NT2/D1 (cell line): ENCODE results near the gene SYS1.
"Not testable (repeated sequence)": the region's sequence is repeated elsewhere in the genome, so short reads cannot be mapped to it uniquely, and the experiment has no call there.

Experiments used
- DNase-seq: peaks from one replicate; pipeline ENCODE4 v3.0.0-alpha.2; 2011; ENCODE audit warnings: low read depth, low spot score
- H3K27me3 ChIP-seq: 2 replicates; pipeline ENCODE4 v1.6.0; 2011; ENCODE audit warnings: mild to moderate bottlenecking; ENCODE audit not compliant: insufficient read length, insufficient read depth
- H3K36me3 ChIP-seq: 2 replicates; pipeline ENCODE4 v1.6.1; 2011; ENCODE audit warnings: mild to moderate bottlenecking, low read length, mixed read lengths; ENCODE audit not compliant: insufficient read depth, insufficient read length
- H3K4me1 ChIP-seq: 2 replicates; pipeline ENCODE4 v1.5.1; 2011; ENCODE audit not compliant: insufficient read depth, insufficient read length
- H3K4me3 ChIP-seq: 2 replicates; pipeline ENCODE4 v1.5.1; 2011; ENCODE audit warnings: low read depth; ENCODE audit not compliant: insufficient read length
- H3K9ac ChIP-seq: 2 replicates; pipeline ENCODE4 v1.6.0; 2011; ENCODE audit warnings: low read depth; ENCODE audit not compliant: insufficient read length
- H3K9me3 ChIP-seq: 2 replicates; pipeline ENCODE4 v1.5.1; 2011; ENCODE audit warnings: mild to moderate bottlenecking, low read length; ENCODE audit not compliant: insufficient read depth
- SUZ12 ChIP-seq: IDR thresholded peaks from 2 replicates; pipeline ENCODE4 v1.6.1; 2011; ENCODE audit not compliant: insufficient read length, insufficient read depth; ENCODE audit errors: extremely low read depth
- YY1 ChIP-seq: IDR thresholded peaks from 2 replicates; pipeline ENCODE4 v1.6.1; 2011; ENCODE audit not compliant: insufficient read length, insufficient read depth
- ZNF274 ChIP-seq: IDR thresholded peaks from 2 replicates; pipeline ENCODE4 v1.6.1; 2011; ENCODE audit warnings: mild to moderate bottlenecking, low read depth, low read length

Gene SYS1

GRCh38 chr20:45344168-45344860 lies 18.6 kb upstream of the SYS1 start:
- peaks cover 29% of the 10 kb centered on the region for H3K4me1 ChIP-seq
- H3K36me3 ChIP-seq = peaks cover 48% of the 10 kb centered on the region
- H3K9ac ChIP-seq = peak overlapping the region; percentile 71
- H3K4me3 ChIP-seq = no peak overlapping the region
- TF ChIP-seq SUZ12 (no peak), YY1 (no peak), ZNF274 (no peak)
- DNase-seq = no peak
- no peaks in the 10 kb centered on the region for H3K27me3 ChIP-seq
- H3K9me3 ChIP-seq = no peaks in the 10 kb centered on the region

- H3K9me3 ChIP-seq = no peaks in the 10 kb centered on the region
- H3K27me3 ChIP-seq = no peaks in the 10 kb centered on the region
- peaks cover 21% of the 10 kb centered on the region for H3K4me1 ChIP-seq
- no peak for DNase-seq
- no peak for TF ChIP-seq SUZ12
- TF ChIP-seq YY1 = no peak
- peak overlapping the region; percentile 47 for H3K9ac ChIP-seq
- H3K36me3 ChIP-seq = peaks cover 38% of the 10 kb centered on the region
- peak overlapping the region; percentile 64 for H3K4me3 ChIP-seq
Measured at GRCh38 chr20:45345104-45345936, 17.6 kb upstream of the SYS1 start.

- no peaks in the 10 kb centered on the region for H3K27me3 ChIP-seq
- H3K36me3 ChIP-seq = peaks cover 28% of the 10 kb centered on the region
- peak overlapping the region; percentile 93 for H3K9ac ChIP-seq
- DNase-seq = no peak
- peak overlapping the region; percentile 64 for H3K4me3 ChIP-seq
- peaks cover 19% of the 10 kb centered on the region for H3K4me1 ChIP-seq
- TF ChIP-seq YY1 (no peak), ZNF274 (no peak), SUZ12 (no peak)
- no peaks in the 10 kb centered on the region for H3K9me3 ChIP-seq
Measured at GRCh38 chr20:45346291-45346718, 16.7 kb upstream of the SYS1 start.

GRCh38 chr20:45346851-45347250 lies 16.1 kb upstream of the SYS1 start:
- Histone ChIP-seq H3K9me3 (no peaks in the 10 kb centered on the region), H3K4me1 (peaks cover 19% of the 10 kb centered on the region), H3K36me3 (peaks cover 28% of the 10 kb centered on the region), H3K4me3 (peak overlapping the region; percentile 64), H3K27me3 (no peaks in the 10 kb centered on the region), H3K9ac (peak overlapping the region; percentile 93)
- TF ChIP-seq YY1 (no peak), ZNF274 (no peak), SUZ12 (no peak)
- DNase-seq = no peak

- no peaks in the 10 kb centered on the region for H3K9me3 ChIP-seq
- TF ChIP-seq YY1 (no peak), ZNF274 (no peak), SUZ12 (no peak)
- H3K9ac ChIP-seq = peak overlapping the region; percentile 93
- no peak for DNase-seq
- H3K36me3 ChIP-seq = peaks cover 28% of the 10 kb centered on the region
- peak overlapping the region; percentile 64 for H3K4me3 ChIP-seq
- peaks cover 19% of the 10 kb centered on the region for H3K4me1 ChIP-seq
- no peaks in the 10 kb centered on the region for H3K27me3 ChIP-seq
Measured at GRCh38 chr20:45347297-45347935, 15.5 kb upstream of the SYS1 start.

GRCh38 chr20:45347936-45348778 lies 14.8 kb upstream of the SYS1 start, which contains the start of gene SDC4:
Gene SDC4, minus strand, starts transcription at chr20:45348424. Its CDS starts 40 bp downstream, at chr20:45348384.
- Histone ChIP-seq H3K27me3 (no peaks in the 10 kb centered on the region), H3K4me3 (peak within 1 kb of the TSS; percentile 64), H3K9me3 (no peaks in the 10 kb centered on the region), H3K4me1 (peaks cover 19% of the 10 kb centered on the region), H3K36me3 (peaks cover 28% of the 10 kb centered on the region), H3K9ac (peak within 1 kb of the TSS; percentile 93)
- TF ChIP-seq ZNF274 (no peak), YY1 (no peak), SUZ12 (no peak)
- no peak for DNase-seq

GRCh38 chr20:45350217-45350616 lies 12.7 kb upstream of the SYS1 start:
- Histone ChIP-seq H3K36me3 (peaks cover 15% of the 10 kb centered on the region), H3K4me3 (no peak overlapping the region), H3K9me3 (no peaks in the 10 kb centered on the region), H3K27me3 (no peaks in the 10 kb centered on the region), H3K4me1 (peaks cover 11% of the 10 kb centered on the region), H3K9ac (no peak overlapping the region)
- DNase-seq = no peak
- TF ChIP-seq SUZ12 (no peak), YY1 (no peak), ZNF274 (no peak)

GRCh38 chr20:45350795-45351194 lies 12.2 kb upstream of the SYS1 start:
- H3K4me1 ChIP-seq, H3K4me3 ChIP-seq, H3K36me3 ChIP-seq, H3K9me3 ChIP-seq, H3K27me3 ChIP-seq, DNase-seq, H3K9ac ChIP-seq: not testable (repeated sequence)
